SH-SY5Y (cell line): ENCODE results near the gene RGS16.

Experiments
- GATA2 ChIP-seq: IDR thresholded peaks from 2 replicates; pipeline ENCODE4 v1.6.1; 2011; ENCODE audit warnings: mild to moderate bottlenecking, low read depth, low read length
- GATA3 ChIP-seq: IDR thresholded peaks from 2 replicates; pipeline ENCODE4 v1.6.1; 2011; ENCODE audit warnings: low read depth, mild to moderate bottlenecking, low read length, moderate library complexity

DNA sequence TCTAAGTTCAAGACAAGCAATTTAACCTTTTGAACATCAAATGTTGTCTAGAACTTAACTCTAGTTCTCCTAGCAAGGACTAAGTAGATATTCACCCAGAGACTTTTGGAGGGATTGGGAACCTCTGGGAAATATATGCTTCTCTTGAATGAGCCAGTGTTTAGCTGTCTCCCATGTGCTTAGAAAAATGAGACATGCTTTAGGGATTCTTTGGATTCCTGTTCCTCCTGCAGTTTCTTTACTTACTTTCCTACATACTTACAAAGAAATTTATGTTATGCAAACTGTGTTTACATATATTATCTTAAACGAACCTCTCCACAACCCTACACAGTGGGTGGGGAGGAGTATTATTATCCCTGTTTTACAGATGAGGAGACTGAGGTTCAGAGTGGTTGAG is 54.4 kb downstream of the RGS16 start:
- TF ChIP-seq GATA2: no peak
- TF ChIP-seq GATA3: no peak
